NCI-H2029 treated with DMSO at 0.1 percent for 48 hours (cell line): Measurements from ENCODE around the gene DDC.

Experiments used
- DNase-seq: peaks from one replicate; lab custom pipeline; 2025; lab: John Stamatoyannopoulos, UW

DDC gene

DNA sequence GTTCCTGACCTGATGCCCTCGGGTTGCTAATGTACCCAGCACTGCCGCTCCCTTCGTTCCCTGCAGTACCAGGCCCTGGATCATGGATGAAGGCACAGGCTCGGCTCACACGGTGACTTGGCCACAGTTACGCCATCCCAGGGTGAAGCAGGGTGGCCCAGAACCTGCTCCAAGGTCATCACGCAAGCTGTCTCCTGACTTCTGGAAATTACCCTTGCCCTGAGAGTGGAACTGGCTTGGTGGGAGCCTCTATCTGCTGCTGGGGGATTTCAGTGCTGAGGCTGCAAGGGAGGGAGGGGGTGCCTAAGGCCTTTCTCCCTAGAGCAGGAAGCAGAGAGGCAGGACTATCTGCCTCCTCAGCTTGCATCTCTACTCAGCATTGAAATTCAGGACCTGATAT is 151.6 kb downstream of the DDC start:
- DNase-seq, result no peak

DNA sequence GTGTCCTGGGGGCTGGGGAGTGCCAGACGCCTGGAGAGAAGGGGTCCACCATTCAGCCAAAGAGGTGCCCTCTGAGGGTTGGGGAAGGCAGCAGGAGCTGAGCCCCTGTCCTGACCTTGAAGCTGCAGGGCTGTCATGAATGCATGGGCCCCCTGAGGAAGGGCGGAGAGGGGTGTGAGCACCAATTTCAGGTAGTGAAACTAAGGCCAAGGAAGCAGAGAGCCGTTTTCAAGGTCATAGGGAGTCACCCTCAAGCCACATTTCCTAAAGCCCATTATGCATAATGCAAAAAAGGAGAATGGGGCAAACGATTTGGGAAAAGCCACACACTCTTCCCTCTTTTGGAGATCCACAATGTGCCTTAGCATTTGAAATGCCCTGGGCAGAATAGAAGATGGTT is 152.2 kb downstream of the DDC start:
- no peak for DNase-seq

DNA sequence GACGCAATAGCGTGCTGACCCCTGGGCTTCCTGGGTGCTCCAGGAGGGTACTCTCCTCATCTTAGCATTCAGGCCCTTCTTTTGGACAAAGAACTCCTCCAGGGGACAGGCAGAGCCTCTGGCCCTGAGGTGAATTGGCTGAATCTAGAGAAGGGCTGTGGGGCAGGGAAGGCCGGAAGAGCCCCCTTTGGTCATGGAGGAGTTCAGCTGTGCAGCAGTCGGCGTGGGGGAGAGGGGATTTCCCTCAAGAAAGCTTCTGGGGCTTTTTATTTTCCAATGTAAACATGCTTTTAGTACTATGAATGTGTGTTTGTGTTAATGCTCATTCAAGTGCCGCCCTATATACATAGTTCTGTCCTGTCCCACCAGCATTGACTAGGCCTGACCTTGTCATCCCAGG is 153.9 kb downstream of the DDC start:
- no peak for DNase-seq

GRCh38 chr7:50409856-50410745 is 155.1 kb downstream of the DDC start:
- no peak for DNase-seq
